ENCODE measurements around the gene KRT5. TPM values are rescaled to one million over a fixed set of nuclear protein-coding genes. Genes with fewer than 3 reads are reported as not detected.
"Not testable (repeated sequence)": the region's sequence is repeated elsewhere in the genome, so short reads cannot be mapped to it uniquely, and the experiment has no call there.

Gene KRT5
- total and polyA plus RNA-seq, 2 of the 13 experiments (the other 11 are each of a cell fraction or from before 2014, with no cell fraction given): 0.08 TPM; not detected in 1

DNA sequence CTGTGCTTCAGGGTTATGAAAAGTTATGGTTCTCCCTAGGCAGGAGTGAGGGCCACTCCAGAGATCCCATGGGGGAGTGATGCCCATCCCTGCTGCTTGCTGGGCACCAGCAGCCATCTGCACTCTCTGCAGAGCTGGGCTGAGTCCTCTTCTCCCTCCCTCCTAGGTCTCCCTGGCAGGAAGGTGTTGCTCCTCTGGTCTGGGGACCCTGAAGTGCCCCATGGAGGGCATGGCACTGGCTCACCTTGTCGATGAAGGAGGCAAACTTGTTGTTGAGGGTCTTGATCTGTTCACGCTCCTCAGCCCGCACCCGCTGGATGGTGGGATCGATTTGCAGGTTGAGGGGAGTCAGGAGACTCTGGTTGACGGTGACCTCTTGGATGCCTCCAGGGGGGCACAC is 27.8 kb downstream of the KRT5 start:
- in situ Hi-C loops (cut with HindIII; ENCODE audit: extremely low pct_ligation_motif_present, low pct_unique_long_range_greater_than_20kb); H3K79me2 ChIP-seq (ENCODE audit: insufficient read depth, low read length); H3K9me3 ChIP-seq (ENCODE audit: low read length); CTCF ChIA-PET (ENCODE audit: low intra/inter-chr PET ratio, low total read pairs); H3K4me2 ChIP-seq (ENCODE audit: low read depth, low read length); FAIRE-seq; BruUV-seq (replicated peaks); H3K27ac ChIP-seq (ENCODE audit: extremely low read length, insufficient read depth, low read length); DNase-seq (ENCODE audit: low spot score); H3K9ac ChIP-seq (ENCODE audit: insufficient read depth, low read depth, low read length); ATAC-seq; H3K4me3 ChIP-seq (replicated peaks in 1 of 3; ENCODE audit: insufficient read depth in 1 of 3, low read depth in 2 of 3, low read length in 3 of 3); H3K4me1 ChIP-seq (ENCODE audit: insufficient read depth, low read length); H3K36me3 ChIP-seq (replicated peaks in 1 of 2; ENCODE audit: control insufficient read depth in 1 of 2, insufficient read depth in 2 of 2, low read length in 2 of 2); H2AFZ ChIP-seq (ENCODE audit: low read length); H4K20me1 ChIP-seq (ENCODE audit: insufficient read depth, low read length); intact Hi-C loops (cut with micrococcal nuclease; ENCODE audit: unreplicated experiment); POLR2A ChIA-PET: not testable (repeated sequence)
- peaks cover 0 to 17% of the 10 kb centered on the region in 2 experiments; a peak in 2 of 5 replicates for H3K27me3 ChIP-seq (ENCODE audit: control insufficient read depth in 1 of 2, insufficient read depth in 2 of 2, low read length in 2 of 2)
- WGBS (ENCODE audit: low lambda C conversion rate): no CpG with 5 or more reads among the region's 6 CpGs

DNA sequence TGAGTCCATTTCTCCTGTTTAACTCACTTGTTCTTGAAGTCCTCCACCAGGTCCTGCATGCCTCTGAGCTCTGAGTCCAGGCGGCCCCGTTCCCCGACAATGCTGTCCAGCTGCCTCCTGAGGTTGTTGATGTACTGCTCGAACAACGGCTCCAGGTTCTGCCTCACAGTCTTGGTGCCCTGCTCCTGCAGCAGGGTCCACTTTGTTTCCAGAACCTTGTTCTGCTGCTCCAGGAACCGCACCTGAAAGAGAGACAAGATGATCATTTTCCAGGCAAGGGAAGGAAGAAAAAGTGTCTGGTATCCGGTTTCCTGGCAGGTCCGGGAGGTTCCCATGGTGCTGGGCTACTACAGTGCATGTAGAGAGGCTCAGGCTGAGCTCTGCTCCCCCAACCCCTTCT is 28.7 kb downstream of the KRT5 start:
- WGBS (ENCODE audit: low lambda C conversion rate): 14% methylated on average over 7 of the region's 8 CpGs

DNA sequence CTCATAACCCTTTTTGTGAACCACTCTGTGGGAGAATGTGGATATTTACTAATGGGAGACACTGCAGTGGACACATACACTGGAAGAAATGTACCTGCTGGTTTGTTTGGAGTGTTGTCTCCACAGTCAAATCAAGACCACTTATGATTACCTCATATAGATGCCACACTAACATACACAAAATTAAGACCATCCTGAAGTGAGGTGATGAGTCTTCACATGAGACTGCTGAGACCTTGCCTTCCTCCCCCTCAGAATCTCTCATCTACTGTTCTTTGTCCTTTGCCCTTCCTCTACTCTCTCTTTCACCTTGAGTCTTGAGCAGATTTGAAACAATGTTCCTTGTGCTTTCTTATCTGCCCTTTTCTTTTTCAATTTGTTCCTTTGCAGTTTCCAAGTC is 31.5 kb downstream of the KRT5 start:
- DNase-seq (ENCODE audit: low spot score) (no peak), FAIRE-seq (no peak), ATAC-seq (no peak)
- TF ChIP-seq TAF15 (IDR thresholded peaks at IDR 0.05; ENCODE audit: low read depth, low read length, poor library complexity, severe bottlenecking) (no peak), MTF1 (CRISPR knock-in tag; IDR thresholded peaks at IDR 0.05) (no peak), FOSL1 (CRISPR knock-in tag; IDR thresholded peaks at IDR 0.05; ENCODE audit: borderline replicate concordance) (no peak)
- TF ChIP-seq, protein P1, sequence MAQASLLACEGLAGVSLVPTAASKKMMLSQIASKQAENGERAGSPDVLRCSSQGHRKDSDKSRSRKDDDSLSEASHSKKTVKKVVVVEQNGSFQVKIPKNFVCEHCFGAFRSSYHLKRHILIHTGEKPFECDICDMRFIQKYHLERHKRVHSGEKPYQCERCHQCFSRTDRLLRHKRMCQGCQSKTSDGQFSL (CRISPR knock-in tag; IDR thresholded peaks at IDR 0.05): no peak
- TF ChIP-seq, protein P2, sequence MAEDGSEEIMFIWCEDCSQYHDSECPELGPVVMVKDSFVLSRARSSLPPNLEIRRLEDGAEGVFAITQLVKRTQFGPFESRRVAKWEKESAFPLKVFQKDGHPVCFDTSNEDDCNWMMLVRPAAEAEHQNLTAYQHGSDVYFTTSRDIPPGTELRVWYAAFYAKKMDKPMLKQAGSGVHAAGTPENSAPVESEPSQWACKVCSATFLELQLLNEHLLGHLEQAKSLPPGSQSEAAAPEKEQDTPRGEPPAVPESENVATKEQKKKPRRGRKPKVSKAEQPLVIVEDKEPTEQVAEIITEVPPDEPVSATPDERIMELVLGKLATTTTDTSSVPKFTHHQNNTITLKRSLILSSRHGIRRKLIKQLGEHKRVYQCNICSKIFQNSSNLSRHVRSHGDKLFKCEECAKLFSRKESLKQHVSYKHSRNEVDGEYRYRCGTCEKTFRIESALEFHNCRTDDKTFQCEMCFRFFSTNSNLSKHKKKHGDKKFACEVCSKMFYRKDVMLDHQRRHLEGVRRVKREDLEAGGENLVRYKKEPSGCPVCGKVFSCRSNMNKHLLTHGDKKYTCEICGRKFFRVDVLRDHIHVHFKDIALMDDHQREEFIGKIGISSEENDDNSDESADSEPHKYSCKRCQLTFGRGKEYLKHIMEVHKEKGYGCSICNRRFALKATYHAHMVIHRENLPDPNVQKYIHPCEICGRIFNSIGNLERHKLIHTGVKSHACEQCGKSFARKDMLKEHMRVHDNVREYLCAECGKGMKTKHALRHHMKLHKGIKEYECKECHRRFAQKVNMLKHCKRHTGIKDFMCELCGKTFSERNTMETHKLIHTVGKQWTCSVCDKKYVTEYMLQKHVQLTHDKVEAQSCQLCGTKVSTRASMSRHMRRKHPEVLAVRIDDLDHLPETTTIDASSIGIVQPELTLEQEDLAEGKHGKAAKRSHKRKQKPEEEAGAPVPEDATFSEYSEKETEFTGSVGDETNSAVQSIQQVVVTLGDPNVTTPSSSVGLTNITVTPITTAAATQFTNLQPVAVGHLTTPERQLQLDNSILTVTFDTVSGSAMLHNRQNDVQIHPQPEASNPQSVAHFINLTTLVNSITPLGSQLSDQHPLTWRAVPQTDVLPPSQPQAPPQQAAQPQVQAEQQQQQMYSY (CRISPR knock-in tag; IDR thresholded peaks at IDR 0.05): no peak
- Histone ChIP-seq H2AFZ (ENCODE audit: low read length) (no peak overlapping the region), H3K27me3 (ENCODE audit: control insufficient read depth in 1 of 2, insufficient read depth in 2 of 2, low read length in 2 of 2) (peaks cover 0 to 17% of the 10 kb centered on the region in 2 experiments; a peak in 2 of 5 replicates), H3K79me2 (ENCODE audit: insufficient read depth, low read length) (no peaks in the 10 kb centered on the region), H3K4me1 (ENCODE audit: insufficient read depth, low read length) (no peaks in the 10 kb centered on the region), H3K9ac (ENCODE audit: insufficient read depth, low read depth, low read length) (no peak overlapping the region), H3K27ac (ENCODE audit: extremely low read length, insufficient read depth, low read length) (no peak overlapping the region), H4K20me1 (ENCODE audit: insufficient read depth, low read length) (no peaks in the 10 kb centered on the region), H3K4me2 (ENCODE audit: low read depth, low read length) (no peak overlapping the region), H3K36me3 (replicated peaks in 1 of 2; ENCODE audit: control insufficient read depth in 1 of 2, insufficient read depth in 2 of 2, low read length in 2 of 2) (no peaks in the 10 kb centered on the region), H3K9me3 (ENCODE audit: low read length) (no peaks in the 10 kb centered on the region), H3K4me3 (replicated peaks in 1 of 3; ENCODE audit: insufficient read depth in 1 of 3, low read depth in 2 of 3, low read length in 3 of 3) (no peak overlapping the region)
- no TSS peak for BruUV-seq (replicated peaks)
- in situ Hi-C loops (cut with HindIII; ENCODE audit: extremely low pct_ligation_motif_present, low pct_unique_long_range_greater_than_20kb): no loop called here
- intact Hi-C loops (cut with micrococcal nuclease; ENCODE audit: unreplicated experiment): no loop called here
- CTCF ChIA-PET (ENCODE audit: low intra/inter-chr PET ratio, low total read pairs): no interaction called here
- POLR2A ChIA-PET: no interaction called here

More for the DNA sequence above, 28.7 kb downstream of the KRT5 start:
- H3K9me3 ChIP-seq (ENCODE audit: low read length); POLR2A ChIA-PET; H3K36me3 ChIP-seq (replicated peaks in 1 of 2; ENCODE audit: control insufficient read depth in 1 of 2, insufficient read depth in 2 of 2, low read length in 2 of 2); FAIRE-seq; ATAC-seq; H3K9ac ChIP-seq (ENCODE audit: insufficient read depth, low read depth, low read length); H3K79me2 ChIP-seq (ENCODE audit: insufficient read depth, low read length); H2AFZ ChIP-seq (ENCODE audit: low read length); in situ Hi-C loops (cut with HindIII; ENCODE audit: extremely low pct_ligation_motif_present, low pct_unique_long_range_greater_than_20kb); H3K4me1 ChIP-seq (ENCODE audit: insufficient read depth, low read length); BruUV-seq (replicated peaks); DNase-seq (ENCODE audit: low spot score); H3K4me3 ChIP-seq (replicated peaks in 1 of 3; ENCODE audit: insufficient read depth in 1 of 3, low read depth in 2 of 3, low read length in 3 of 3); H3K4me2 ChIP-seq (ENCODE audit: low read depth, low read length); CTCF ChIA-PET (ENCODE audit: low intra/inter-chr PET ratio, low total read pairs); H4K20me1 ChIP-seq (ENCODE audit: insufficient read depth, low read length); H3K27ac ChIP-seq (ENCODE audit: extremely low read length, insufficient read depth, low read length); intact Hi-C loops (cut with micrococcal nuclease; ENCODE audit: unreplicated experiment): not testable (repeated sequence)
- peaks cover 0 to 17% of the 10 kb centered on the region in 2 experiments; a peak in 2 of 5 replicates for H3K27me3 ChIP-seq (ENCODE audit: control insufficient read depth in 1 of 2, insufficient read depth in 2 of 2, low read length in 2 of 2)
